Activated T-cell treated with anti-CD3 and anti-CD28 coated beads for 4 hours (primary cell): ENCODE measurements around the gene MYMX.

Experiments
- DNase-seq: peaks from one replicate; pipeline ENCODE4 v3.0.0-alpha.2; 2020

MYMX gene

DNA sequence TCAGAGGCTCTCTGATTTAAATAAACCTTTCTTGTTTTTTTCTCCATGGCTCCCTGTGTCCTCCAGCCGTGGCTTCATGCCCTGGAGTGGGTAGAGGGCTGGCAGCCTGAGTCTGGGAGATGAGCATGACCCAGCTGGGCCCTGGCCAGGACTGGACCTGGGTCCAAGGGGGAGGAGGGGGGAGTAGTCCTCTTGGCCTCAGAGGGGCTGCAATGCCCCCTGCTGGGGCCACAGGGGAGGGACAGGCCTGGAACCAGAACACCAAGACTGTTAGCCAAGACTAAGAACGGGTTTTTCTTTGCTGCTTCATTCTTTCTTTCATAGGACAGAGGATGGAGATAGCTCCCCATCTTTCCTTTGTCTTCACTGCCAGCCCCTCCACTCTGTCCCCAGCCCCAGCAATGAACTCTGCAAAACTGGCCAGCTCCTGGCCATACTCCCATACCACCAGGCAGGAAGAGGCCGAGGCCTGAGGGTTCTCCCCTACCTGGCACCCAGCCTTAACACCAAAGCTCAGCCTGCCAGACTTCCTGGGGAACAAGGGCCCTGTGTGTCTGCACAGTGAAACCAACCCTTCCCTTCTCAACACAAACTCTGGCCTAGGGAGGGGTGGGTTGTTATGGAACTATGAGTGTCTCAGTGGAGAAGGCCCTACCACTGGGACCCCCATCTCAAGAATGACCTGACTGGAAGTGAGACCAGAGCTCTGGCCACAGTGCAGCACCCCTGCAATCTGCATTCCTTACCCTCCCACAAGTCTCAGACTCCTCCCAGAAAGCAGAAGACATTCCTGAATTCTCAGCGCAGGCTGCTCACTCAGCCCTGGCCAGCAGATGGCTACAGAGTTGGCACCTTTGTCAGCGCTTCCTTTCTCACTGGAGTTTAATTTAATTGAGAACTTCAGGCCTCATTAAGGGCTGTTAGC lies 17.6 kb downstream of the MYMX start:
- DNase-seq: no peak

DNA sequence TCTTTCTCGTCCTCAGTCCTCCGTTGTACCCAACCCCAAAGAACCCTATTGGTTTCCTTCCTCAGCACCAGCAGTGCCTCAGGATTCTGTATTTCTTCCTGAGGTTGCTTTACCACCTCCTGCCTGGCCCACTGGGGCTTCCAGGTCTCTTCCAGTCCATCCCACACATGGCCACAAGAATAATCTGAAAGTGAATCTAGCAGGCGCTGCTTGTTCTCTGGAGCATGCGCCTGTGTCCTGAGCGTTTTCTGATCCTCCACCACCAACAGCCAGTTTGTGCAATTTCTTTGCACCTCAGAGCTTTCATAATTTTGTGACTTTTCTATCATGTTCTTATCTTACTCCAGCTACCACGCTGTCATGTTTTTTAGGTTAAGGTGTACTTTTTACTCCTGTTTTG lies 18.5 kb downstream of the MYMX start:
- no peak for DNase-seq

DNA sequence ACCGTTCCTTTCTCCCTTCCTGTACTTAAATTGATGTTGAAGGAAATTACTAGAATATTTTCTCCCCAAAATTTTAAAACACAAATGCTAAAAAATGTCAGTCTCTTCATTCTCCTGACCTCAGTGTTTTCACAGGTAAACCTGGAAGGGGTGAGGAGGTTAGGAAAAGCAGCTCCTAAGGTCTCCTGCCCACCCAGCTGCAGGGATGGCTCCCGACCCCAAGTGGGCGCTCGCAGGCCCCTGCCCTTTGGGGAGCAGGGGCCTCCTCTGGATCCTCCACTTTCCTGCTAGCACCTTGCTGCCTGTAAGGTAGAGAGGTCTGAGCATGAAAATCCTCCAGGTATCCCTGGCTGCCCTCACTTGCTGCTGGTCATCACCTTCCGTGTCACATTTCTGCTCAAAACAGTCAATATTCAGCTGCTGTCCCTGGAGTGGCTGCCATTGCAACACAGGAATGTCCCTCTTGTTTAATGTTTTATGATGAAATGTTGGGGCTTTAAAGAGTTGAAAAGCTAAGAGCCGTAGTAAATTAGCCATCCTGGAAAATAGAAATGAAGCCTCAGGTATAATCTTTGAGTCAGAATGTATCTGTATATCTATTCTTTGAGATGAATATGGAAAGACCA lies 19.3 kb downstream of the MYMX start:
- no peak for DNase-seq

DNA sequence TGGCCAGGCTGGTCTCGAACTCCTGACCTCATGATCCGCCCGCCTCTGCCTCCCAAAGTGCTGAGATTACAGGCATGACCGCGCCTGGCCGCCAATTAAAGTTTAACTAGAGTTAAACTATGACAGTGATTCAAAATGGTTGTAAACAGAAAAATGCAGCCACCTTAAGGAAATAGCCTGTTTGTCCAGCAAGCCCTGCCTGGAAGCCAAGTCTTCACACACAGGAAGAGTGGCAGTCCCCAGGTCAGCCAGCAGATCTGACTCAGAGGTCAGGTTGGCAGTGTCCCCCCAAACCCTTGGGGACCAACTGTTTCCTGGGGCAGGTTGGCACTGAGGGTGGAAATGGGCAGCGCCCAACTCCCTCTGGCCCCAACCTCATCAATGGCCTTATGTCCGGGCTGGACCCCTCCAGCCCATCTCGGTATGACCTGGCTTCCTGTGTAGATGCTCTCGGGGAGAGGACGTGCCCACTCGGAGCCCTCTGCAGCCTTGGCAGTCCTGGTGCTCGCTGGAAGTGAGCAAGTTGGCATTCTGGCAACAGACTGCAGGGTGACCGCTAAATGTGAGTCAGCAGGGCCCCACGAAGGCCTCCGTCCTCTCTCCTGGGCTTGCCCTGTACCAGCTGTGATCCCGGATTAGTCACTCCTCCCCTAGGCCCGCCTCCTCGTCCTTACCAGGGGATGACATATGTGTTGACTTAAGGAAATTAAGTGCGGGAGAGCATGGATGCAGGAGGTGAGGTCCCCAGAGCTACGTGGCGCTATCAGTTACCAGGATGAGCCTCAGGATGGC lies 20.5 kb downstream of the MYMX start:
- peak; percentile 51 for DNase-seq

DNA sequence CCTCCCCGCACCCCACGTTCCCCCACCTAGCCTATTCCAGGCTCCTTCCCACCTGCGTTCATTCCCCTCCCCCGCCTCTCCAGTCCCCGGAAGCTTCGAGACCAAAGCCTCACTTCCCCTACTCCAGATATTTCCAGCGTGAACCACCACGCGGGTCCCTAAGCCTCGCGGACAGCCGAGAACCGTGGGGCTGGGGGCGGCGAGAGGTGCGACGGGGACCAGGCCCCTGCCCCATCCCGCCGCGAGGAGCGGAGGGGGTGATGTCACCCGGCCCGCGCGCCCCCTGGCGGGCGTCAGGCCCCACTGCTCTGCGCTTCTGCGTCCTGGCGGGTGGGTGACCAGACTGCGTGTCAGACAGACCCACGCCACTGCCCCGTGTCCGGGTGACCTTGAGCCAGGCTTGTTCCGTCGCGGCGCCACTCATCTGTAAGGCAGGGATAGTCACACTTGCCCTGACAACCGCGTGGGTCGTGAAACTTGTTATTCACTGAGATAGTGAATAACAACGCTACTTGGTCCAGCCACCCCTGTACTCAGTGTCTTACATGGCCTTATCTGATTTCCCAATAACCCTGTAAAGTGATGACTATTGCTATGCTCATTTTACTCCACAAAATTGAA lies 21.2 kb downstream of the MYMX start:
- DNase-seq: peak; percentile 74

DNA sequence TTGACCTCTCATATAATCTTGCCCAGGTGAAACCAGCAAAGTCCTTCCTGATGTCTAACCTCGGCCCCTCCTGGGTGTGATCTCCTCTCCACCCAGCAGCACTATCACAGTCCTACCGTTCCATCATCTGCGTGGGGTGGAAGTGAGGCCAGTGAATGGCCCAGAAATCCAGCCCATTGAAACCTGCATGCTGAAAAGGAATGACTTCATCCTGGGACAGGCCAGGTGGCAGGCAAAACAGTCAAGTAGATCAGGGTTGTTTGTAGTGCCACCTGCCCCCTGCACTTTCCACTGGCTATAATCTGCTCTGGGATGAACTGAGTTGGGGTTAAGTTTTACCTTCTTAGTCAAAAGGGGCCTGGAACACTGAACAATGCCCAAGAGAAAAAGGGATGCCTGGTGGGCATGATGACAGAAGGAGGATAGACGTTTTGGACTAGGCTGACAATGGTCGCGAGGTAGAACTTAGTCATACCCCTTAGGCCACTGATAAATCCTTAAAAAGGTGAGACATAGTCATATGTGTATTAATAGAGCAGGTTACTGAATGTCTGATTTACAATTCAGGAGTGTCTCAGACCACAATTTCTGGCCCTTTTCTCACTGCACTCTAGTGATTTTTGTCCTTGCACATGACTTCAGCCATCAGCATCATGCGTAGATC lies 22.1 kb downstream of the MYMX start:
- DNase-seq: no peak

DNA sequence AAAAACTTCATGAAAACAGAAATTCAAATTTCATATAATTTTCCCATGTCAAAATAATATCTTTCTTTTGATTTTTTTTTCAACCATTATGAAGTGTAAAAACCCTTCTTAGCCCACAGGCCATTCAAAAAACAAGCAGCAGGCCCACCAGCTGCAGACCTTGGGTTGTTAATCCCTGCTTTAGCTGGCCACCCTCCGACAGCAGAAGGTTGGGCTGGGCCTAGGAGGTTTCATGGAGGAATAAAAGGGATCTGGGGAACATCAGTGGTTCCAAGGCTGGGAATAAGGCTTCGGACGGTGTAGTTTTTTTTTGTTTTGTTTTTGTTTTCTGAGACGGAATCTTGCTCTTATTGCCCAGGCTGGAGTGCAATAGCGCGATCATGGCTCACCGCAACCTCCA lies 26.6 kb downstream of the MYMX start:
- DNase-seq: no peak

DNA sequence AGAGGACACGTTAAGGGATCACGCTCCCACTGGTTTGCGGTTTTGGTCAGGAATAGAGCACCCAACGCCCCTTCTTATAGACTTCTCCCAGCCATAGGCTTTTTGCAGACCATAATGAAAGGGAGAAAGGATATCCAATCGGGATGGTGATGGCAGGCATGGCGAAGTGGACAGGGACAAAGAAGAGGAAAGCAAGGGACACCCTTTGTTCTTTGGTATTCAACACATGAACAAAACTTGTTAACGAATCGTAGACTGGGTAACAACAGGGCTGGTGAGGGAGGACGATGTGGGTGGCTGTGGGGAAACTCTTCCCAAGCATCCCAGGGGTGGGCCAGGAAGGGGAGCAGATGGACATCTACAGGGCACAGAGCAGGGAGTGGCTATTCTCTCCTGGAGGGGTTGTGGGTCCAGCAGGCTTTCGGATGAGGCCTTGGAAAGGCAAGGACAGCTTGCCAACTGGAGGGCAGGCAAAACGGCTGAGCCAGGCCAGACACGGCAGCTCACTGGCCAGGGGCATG lies 28.7 kb downstream of the MYMX start:
- no peak for DNase-seq

DNA sequence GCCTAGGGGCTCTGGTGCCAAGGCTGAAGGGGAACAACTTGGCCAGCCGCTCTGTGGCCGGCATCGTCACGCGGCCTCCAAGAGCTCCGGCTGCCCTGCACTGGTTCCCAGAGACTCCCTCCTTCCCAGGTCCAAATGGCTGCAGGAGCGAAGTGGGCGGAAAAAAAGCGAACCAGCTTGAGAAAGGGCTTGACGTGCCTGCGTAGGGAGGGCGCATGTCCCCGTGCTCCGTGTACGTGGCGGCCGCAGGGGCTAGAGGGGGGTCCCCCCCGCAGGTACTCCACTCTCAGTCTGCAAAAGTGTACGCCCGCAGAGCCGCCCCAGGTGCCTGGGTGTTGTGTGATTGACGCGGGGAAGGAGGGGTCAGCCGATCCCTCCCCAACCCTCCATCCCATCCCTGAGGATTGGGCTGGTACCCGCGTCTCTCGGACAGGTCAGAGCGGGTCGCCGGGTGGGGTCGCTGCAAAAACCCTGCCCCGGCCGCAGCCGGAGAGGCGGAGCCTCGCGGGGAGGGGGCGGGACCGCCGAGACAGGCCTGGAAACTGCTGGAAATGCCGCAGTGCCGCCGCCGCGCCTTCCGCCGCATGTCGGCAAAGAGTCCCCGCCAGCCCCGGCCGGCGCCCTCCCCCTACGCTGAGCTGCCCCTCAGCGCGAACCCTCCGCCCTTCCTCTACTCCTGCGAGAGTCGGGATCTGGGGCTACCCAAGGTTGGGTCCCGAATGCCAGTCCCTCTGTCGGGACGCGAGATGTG lies 29.4 kb downstream of the MYMX start:
- DNase-seq: peak; percentile 79

DNA sequence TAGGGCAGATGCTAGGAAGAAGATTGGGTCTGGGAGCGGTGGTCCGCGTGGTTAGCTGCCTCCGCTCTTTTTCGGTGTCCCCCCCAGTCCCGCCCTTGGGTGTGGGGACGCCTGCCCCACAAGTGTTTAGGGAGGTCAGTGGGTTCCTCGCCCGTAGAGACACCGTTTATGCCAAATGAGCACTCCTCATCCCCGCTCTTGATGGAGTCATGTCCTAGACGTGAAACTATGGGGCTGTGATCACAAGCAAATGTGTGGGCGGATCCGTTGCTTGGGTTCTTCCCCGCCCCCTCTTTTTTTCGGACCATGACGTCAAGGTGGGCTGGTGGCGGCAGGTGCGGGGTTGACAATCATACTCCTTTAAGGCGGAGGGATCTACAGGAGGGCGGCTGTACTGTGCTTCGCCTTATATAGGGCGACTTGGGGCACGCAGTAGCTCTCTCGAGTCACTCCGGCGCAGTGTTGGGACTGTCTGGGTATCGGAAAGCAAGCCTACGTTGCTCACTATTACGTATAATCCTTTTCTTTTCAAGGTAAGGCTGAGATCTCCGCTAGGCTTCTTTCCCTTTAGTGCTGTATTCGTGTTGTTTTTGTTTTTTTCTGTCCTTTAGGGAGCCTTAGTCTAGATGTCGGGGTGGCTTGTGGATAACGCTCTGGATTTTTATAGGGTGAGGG lies 30.1 kb downstream of the MYMX start, which contains the start of gene HSP90AB1:
Gene HSP90AB1 (plus strand): TSS at position 439 of the 675 bp plus-strand sequence. CDS start 1,529 bp downstream, outside the sequence.
- DNase-seq: peak; percentile 97

DNA sequence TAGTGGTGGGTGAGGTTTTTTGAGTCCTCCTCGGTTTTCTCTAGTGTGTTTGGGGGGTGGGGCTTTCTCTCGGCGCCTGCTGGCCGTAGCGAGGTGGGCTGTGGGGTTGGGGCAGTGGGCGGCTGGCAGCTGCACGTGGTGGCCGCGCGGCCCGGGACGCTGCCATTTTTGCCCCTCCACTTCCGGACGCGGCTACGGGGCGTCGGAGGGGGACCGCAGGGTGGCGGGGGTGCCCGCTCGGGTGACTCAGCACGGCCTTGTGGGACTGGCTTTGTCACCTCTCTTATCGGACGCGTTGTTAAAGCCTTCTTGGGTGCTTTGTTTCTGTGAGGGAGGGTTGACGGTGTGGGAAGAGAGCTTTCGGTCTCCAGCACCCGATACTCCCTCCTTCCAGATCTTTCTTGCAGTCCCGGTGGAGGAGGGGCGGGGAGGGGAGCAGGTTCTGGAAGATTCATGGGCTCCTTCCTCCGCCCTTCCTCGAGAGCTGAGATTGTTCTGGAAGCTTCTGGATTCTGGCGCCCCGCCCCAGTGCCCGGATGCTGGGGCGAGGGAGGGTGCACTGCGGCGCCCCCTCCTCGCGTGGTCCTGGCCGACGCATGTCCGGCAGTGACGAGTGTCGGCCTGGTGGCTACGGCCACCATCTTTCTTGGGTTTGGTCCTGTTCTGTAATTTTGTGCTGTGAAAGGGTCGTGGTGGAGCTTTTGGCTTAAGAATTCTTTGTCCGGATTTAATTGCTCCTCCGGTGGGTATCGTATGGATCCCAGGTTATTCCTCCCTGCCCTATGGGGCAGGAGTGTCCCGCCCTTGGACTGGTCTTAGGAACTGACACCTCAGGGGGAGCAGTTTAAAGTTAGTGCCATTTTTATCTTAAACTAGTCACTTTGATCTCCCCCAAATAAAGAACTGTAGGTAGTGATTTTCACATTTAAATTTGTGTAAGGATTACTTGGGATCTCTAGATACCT lies 30.9 kb downstream of the MYMX start:
- DNase-seq: peak; percentile 87

DNA sequence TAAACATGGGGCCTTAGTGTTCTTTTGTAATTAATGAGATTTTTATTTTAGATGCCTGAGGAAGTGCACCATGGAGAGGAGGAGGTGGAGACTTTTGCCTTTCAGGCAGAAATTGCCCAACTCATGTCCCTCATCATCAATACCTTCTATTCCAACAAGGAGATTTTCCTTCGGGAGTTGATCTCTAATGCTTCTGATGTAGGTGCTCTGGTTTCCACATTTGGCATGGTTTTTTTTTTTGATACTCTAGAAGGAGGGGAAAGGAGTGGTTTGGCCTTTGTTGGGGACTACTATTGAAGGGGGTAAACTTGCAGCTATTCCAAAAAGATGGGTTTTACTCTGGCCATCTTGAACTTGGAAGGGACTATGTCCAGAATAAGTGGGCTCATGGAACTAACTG lies 31.9 kb downstream of the MYMX start:
- DNase-seq: no peak

DNA sequence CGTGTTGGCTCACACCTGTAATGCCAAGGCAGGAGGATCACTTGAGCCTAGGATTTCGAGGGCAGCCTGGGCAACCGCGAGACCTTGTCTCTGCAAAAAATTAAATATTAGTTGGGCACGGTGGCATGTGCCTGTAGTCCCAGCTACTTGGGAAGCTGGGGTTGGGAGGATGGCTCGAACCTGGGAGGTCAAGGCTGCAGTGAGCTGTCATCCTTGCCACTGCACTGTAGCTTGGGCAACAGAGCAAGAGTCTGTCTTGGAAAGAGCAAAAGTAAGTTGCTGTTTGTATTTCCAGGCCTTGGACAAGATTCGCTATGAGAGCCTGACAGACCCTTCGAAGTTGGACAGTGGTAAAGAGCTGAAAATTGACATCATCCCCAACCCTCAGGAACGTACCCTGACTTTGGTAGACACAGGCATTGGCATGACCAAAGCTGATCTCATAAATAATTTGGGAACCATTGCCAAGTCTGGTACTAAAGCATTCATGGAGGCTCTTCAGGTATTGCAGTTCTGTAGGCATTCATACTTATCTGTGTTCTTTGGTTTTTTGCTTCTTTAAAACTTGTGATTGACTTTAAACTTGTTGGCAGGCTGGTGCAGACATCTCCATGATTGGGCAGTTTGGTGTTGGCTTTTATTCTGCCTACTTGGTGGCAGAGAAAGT lies 32.5 kb downstream of the MYMX start:
- no peak for DNase-seq

DNA sequence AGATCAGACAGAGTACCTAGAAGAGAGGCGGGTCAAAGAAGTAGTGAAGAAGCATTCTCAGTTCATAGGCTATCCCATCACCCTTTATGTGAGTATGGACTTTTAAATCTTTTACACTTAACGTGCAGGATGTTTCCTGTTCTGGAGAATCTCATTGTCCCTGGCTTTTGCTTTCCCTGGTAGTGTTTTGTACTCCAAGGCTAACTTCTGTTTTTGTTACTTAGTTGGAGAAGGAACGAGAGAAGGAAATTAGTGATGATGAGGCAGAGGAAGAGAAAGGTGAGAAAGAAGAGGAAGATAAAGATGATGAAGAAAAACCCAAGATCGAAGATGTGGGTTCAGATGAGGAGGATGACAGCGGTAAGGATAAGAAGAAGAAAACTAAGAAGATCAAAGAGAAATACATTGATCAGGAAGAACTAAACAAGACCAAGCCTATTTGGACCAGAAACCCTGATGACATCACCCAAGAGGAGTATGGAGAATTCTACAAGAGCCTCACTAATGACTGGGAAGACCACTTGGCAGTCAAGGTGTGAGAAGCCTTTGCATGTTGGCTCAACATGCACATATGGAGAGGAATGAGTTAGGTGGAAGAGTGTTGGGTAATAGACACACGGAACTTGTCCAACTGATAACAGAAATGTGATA lies 33.5 kb downstream of the MYMX start:
- no peak for DNase-seq

DNA sequence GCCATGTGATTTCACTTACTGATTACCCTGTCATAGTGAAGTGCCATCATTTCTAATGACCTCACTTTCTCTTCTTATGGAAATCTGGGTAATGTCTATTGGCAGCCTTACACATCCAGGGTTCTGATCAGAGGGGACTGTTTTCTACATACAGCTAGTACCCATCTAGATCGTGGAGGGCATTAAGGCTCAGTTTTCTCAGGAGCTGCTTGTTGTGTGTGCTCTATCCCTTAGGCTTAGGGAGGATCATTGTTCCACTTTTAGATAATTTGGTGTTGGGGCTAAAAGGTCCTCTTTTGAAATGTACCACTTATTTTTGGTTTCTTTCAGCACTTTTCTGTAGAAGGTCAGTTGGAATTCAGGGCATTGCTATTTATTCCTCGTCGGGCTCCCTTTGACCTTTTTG lies 34.0 kb downstream of the MYMX start:
- no peak for DNase-seq

DNA sequence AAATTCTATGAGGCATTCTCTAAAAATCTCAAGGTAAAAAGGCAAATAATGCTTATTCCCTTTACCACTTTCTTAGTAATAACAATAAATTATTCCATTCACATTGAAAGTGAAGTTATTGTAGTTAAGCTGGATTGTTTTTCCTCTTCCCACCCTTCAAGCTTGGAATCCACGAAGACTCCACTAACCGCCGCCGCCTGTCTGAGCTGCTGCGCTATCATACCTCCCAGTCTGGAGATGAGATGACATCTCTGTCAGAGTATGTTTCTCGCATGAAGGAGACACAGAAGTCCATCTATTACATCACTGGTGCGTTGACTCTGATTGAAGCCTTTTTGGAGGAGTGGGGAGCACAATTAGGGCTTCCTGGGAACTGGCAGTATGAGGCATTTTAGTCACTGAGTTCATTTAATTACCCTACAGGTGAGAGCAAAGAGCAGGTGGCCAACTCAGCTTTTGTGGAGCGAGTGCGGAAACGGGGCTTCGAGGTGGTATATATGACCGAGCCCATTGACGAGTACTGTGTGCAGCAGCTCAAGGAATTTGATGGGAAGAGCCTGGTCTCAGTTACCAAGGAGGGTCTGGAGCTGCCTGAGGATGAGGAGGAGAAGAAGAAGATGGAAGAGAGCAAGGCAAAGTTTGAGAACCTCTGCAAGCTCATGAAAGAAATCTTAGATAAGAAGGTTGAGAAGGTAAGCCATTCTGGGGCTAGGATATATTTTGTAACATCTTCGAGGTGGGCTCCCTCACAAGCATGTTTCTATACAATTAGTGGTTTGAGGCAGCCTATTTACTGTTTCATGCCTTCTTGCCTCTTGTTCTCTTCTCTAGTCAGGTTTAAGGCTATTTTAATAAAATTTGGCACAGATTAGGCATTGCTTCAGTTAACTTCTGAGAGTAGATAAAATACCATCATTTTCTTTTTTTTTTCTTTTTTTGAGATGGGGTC lies 35.1 kb downstream of the MYMX start:
- DNase-seq: no peak
